ENCODE results near the gene MTCH1.

MTCH1 gene

DNA sequence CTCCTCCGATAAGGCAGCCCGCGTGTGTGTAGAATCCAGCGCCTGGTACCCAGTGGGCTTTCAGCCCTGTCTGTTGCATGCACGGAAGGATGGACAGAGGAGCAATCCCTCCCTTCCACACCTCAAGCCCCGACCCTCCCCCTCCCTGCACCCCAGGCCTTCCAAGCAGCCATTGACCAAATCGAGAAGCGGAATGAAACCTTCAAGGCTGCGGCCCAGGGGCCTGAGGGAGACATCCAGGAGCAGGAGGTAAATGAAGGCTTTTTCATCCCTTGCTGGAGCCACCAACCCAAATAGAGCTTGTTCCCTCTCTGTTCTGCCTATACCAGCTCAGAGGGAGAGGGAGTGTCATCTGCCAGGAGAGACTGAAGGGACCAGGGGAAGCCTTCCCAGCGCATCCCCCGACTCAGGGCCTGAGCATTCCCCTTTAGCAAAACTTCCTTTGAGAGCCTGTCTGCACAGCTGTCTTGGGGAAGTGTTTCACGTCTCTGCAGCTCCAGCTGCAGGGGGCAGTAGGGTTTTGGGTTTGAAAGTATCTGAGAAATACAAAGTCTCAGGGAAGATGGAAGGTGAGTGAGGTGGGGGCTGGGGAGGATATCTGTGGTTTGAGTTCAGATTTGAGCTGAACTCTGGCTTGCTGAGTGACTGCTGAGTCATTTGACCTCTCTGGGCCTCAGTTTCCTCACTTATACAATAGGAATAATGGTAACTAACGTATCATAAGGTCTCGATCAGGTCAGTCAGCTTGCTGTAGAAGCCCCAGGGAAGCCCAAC is 35.5 kb upstream of the MTCH1 start:
- no peak overlapping the region for H3K4me3 ChIP-seq (ENCODE audit: low read length)
- no peak for TF ChIP-seq ZNF274 (IDR thresholded peaks at IDR 0.05; ENCODE audit: low read depth, low read length)

DNA sequence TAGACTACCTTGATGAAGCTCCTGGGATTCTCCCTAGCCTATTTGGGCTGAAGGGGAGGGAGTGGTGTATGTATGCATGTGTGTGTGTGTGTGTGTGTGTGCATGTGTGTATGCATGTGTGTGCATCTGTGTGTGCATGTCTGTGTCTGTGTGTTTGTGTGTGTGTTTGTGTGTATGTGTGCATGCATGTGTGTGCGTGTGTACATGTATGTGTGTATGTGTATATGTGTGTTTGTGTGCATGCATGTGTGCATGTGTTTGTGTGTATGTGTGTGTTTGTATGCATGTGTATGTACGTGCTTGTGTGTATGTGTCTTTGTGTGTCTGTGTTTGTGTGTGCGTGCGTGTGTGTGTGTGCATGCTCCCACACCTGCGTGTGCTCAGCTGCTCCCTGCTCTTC is 34.8 kb upstream of the MTCH1 start:
- TF ChIP-seq ZNF274 (IDR thresholded peaks at IDR 0.05; ENCODE audit: low read depth, low read length): no peak
- no peak overlapping the region for H3K4me3 ChIP-seq (ENCODE audit: low read length)

DNA sequence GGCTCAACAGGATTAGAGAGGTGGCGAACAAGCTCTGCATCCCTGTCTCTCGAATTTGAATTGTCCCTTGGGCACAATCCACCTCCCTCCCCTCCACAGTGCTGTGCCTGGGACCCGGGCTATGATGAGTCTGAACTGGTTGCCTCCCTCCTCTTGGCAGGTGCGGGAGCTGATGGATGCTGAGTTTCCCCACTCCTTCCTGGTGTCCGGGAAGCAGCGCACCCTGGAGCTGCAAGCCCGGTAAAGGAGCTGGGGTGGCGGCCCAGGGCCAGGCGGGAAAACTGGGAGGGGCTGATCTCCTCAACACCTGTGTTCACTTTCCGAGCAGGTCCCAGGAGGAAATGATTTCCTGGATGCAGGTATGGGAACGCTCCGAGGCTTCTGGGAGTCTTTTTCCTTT is 34.4 kb upstream of the MTCH1 start:
- H3K4me3 ChIP-seq (ENCODE audit: low read length): no peak overlapping the region
- no peak for TF ChIP-seq ZNF274 (IDR thresholded peaks at IDR 0.05; ENCODE audit: low read depth, low read length)

DNA sequence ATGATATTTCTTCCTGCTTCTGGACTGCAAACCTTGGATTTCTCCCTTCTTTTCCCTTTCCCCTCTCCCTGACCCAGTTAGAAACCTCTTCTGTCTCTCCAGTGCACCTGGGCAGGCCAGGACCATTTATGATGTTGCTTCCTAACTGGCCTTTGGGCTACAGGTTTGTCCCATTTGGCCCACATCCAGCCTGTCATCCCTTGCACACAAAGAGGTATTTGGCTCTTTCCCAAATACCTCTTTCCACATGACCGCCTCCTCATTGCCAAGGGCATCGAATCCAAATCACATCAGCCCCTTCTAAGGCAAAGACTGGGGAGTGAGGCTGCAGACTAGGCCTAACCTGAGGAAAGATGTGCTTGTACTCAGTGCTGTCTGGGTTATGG is 33.1 kb upstream of the MTCH1 start:
- TF ChIP-seq ZNF274 (IDR thresholded peaks at IDR 0.05; ENCODE audit: low read depth, low read length): no peak
- no peak overlapping the region for H3K4me3 ChIP-seq (ENCODE audit: low read length)

DNA sequence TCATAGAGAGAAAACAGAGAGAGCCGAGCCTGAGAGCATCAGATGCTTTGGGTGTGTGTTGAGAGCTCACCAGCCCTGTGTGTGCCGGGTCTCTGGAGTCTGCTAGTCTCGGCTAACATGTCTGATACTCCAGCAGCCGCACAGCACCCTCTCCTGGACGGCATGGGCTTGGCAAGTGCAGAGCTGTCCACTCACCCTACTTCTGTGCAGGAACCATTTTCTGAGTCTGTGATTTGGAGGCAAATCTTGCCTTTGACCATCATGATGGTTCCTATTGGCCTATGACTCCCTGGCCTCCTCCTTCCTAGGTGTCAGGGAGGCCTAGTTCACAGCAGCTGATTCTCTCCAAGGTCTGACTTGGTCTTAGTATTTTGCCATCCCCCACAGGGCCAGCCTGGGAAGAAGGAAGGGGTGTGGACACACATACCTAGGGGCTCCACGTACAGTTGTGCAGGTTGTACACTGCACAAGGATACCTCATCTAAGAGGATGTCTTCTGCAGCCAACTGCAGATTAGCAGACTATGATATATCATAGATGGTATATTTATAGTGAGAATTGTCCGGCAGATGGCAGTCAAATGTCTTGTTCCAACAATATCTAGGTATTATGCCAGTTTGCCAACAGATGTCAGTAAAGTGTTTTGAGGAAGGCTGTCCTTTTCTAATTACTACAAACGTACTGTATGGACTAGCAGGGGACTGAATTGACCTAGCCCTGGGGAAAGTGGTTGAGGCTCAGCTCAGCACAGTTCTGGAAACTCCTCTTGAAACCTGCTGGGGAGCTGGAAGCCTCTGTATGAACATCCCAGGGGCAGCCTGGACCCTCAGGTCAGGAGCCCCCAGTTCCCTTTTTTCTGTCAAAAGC is 32.4 kb upstream of the MTCH1 start:
- TF ChIP-seq ZNF274 (IDR thresholded peaks at IDR 0.05; ENCODE audit: low read depth, low read length): no peak
- H3K4me3 ChIP-seq (ENCODE audit: low read length): no peak overlapping the region

DNA sequence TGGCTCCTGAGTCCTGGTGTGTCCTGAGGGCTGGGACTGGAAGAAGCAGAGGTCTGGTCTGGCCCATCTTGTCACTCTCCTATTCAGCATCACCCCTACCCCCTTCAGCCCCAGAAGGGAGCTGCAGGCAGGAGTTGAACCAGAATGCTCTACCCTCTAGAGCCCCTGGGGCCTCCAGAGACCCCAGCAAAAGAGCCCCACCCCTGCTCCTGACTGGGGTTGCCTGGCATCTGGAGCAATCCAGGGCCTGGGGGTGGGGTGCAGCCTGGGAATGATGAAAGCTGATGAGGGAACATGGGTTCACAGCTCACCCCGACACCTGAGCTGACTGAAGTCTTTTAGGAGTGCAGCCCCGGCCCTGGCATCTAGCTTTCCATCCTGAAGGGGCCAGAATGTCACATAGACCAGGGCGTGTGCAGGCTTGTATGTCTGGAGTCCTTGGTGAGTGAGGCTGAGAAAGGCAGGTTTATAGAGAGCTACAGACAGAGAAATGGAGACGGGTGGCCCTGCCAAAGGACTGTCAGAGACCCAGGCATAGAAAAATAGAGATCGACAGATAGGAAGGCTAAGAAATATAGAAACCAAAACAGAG is 31.7 kb upstream of the MTCH1 start:
- H3K4me3 ChIP-seq (ENCODE audit: low read length): no peak overlapping the region
- no peak for TF ChIP-seq ZNF274 (IDR thresholded peaks at IDR 0.05; ENCODE audit: low read depth, low read length)

DNA sequence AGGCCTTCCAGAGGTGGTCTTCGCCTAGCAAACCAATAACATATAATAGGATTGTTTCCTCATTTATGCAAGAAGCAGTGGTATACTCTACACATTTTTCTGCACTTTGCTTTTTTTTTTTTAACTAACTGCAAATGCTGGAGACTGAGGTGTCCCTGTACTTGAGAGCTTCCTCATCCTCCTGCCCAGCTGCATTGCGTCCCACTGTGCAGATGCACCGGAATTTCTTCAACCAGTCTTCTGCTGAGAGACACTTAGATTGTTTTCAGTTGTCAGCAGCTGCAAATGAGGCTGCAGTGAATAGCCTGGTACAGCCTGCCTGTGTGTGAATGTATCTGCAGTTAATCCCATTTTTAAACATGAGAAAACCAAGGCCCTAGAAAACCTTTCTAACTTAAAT is 31.0 kb upstream of the MTCH1 start:
- H3K4me3 ChIP-seq (ENCODE audit: low read length): no peak overlapping the region
- no peak for TF ChIP-seq ZNF274 (IDR thresholded peaks at IDR 0.05; ENCODE audit: low read depth, low read length)

DNA sequence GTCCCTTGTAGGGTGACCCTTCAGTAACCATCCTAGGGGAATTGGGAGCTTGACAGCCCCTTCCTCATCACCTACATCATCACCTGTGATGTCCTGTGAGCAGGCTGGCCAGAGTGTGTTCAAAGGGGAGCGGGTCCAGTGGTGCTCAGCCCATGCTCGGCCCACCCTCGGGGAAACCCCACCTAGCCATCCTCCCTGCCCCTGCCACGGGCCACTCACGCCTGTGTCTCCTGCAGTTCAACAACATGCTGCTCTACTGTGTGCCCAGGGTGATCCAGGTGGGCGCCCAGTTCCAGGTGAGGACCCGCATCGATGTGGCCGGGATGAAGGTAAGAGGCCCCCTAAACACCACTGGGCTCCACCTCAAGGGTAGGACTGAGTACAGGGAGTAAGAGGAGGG is 29.5 kb upstream of the MTCH1 start:
- no peak overlapping the region for H3K4me3 ChIP-seq (ENCODE audit: low read length)
- no peak for TF ChIP-seq ZNF274 (IDR thresholded peaks at IDR 0.05; ENCODE audit: low read depth, low read length)

DNA sequence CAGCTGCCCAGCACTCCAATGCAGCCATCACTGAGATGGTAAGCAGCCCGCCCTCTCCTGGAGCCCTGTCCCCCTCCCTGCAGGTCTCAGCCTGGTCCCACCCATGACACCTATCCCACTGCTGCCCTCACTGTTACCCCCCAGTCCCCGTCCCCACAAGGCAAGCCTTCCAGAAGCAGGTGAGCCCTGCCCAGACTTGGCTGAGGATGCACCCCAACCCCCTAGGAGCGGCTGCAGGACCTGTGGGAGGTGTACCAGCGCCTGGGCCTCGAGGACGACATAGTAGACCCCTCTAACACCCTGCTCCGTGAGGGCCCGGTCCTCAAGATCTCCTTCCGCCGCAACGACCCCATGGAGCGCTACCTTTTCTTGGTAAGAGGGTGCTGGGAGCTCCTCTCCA is 28.7 kb upstream of the MTCH1 start:
- no peak overlapping the region for H3K4me3 ChIP-seq (ENCODE audit: low read length)
- TF ChIP-seq ZNF274 (IDR thresholded peaks at IDR 0.05; ENCODE audit: low read depth, low read length): no peak

DNA sequence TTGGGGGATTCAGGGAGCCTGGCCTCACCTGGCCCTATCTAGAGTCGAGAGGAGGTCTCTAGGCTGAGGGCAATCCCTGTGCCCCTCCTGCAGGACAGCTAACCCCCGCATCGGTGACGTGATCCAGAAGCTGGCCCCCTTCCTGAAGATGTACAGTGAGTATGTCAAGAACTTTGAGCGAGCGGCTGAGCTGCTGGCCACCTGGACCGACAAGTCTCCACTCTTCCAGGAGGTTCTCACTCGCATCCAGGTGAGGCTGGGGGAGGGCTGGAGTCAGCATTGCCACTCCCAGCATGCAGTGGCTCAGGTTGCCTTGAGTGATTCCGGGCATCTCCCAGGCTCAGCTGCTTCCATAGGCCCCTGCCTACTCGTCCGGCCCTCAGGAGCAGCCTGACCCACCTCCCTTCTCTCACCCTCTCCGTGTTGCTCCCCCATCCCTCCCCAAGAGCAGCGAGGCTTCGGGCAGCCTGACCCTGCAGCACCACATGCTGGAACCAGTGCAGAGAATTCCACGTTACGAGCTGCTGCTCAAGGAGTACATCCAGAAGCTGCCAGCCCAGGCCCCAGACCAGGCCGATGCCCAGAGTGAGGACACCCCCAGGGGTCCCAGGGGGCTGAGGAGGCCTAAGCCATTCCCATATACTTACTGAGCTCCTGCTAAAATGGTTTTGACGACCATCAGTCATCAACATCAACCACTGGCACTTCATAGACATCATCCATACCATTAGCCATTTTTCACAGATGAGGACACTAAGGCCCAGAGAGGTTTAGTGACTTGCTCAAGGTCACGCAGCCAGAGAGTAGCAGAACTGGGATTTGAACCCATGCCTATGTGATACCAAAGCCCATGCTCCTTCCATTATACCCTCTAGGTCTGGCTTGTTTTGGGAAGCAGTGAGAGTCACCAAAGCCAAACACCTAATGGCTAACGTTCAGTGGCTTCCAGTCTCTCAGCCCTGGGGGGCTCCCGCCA is 27.8 kb upstream of the MTCH1 start:
- TF ChIP-seq ZNF274 (IDR thresholded peaks at IDR 0.05; ENCODE audit: low read depth, low read length): no peak
- no peak overlapping the region for H3K4me3 ChIP-seq (ENCODE audit: low read length)

DNA sequence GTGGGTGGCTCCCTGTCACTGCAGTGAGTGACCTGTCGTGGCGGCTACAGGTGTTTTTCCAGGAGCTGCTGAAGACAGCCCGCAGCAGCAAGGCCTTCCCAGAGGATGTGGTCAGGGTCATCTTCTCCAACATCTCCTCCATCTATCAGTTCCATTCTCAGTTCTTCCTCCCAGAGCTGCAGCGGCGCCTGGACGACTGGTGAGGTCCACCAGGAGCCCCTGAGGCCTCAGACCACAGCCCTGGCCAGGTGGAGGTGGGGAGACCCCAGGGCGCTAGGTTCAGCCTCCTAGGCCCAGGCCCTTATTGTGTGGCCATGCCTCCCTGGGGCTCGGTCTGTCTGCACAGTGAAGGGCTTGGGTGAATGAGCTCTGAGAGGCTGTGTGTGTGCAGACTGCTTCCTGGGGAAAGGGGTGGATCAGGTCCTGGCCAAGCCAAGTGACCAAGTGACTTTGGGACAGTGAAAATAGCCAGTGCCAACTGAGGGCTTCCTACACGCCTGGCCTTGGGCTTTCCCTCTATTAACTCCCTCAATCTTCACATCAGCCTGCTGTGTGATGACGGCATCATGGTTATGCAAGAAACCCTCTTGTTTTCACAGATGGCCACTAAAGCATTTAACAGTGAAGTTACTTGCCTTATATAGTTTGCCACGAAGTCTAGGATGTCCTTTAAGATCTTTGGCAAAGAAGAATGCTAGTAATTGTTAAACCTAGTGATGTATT is 25.8 kb upstream of the MTCH1 start:
- TF ChIP-seq ZNF274 (IDR thresholded peaks at IDR 0.05; ENCODE audit: low read depth, low read length): no peak
- H3K4me3 ChIP-seq (ENCODE audit: low read length): no peak overlapping the region

DNA sequence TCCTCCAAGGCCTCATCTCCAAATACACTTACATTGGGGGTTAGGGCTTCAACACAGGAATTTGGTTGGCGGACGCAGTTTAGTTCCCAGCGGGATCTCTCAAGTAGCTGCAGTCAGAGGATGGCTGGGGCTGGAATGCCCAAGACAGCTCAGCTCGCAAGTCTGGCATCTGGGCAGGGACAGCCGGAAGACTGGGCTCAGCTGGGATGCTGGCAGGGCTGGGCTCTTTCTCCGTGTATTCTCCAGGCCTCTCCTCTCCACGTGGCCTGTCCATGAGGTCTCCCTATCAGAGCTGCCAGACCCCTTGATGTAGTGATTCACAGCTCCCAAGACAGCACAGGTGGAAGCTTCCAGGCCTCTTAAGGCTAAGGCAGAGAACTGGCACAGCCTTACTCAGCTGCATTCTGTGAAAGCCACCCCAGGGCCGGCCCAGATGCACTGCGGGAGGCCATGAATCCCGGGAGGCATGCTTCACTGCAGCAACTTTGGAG is 24.5 kb upstream of the MTCH1 start:
- TF ChIP-seq ZNF274 (IDR thresholded peaks at IDR 0.05; ENCODE audit: low read depth, low read length): no peak
- no peak overlapping the region for H3K4me3 ChIP-seq (ENCODE audit: low read length)
